BJ (cell line): ENCODE data around the gene SPSB4. TPM values are rescaled to one million over a fixed set of nuclear protein-coding genes. Genes with fewer than 3 reads are reported as not detected.

Experiments
- CTCF ChIA-PET: fragments of 350-600 bp; formaldehyde crosslinking; extraction: SDS; loops from one replicate; lab custom pipeline; 2021; ENCODE audit warnings: antibody characterized with exemption, inconsistent platforms; lab: Yijun Ruan, JAX
- POLR2A ChIA-PET: fragments of 300-600 bp; sonication (Branson Sonifier 250); formaldehyde crosslinking; extraction: SDS; loops from one replicate; lab custom pipeline; 2021; ENCODE audit warnings: antibody characterized with exemption; lab: Charles Lee
- DNase-seq: peaks from one replicate; pipeline ENCODE4 v3.0.0-alpha.2; 2011; ENCODE audit warnings: low read depth
- H3K27me3 ChIP-seq: 2 replicates; pipeline ENCODE4 v1.6.0; 2011; ENCODE audit warnings: low read length; ENCODE audit not compliant: control insufficient read depth, insufficient read depth
- H3K36me3 ChIP-seq: 2 replicates; pipeline ENCODE4 v1.5.1; 2011; ENCODE audit warnings: low read length; ENCODE audit not compliant: control insufficient read depth, insufficient read depth
- H3K4me3 ChIP-seq: 2 replicates; pipeline ENCODE4 v1.5.1; 2011; ENCODE audit warnings: low read depth, mild to moderate bottlenecking, control low read depth, low read length
- CTCF ChIP-seq: IDR thresholded peaks from 2 replicates; pipeline ENCODE4 v1.5.1; 2011; ENCODE audit warnings: low read depth, mild to moderate bottlenecking, control low read depth, inconsistent platforms, low read length, moderate library complexity; ENCODE audit not compliant: insufficient read depth
- polyA plus RNA-seq: library from polyadenylated mRNA; depleted of rRNA; stranded (reverse); fragments of >200 nt; gene quantifications from 2 replicates; pipeline ENCODE4 v1.2.3, GENCODE V29; 2011

Gene SPSB4
- polyA plus RNA-seq, 1 experiment, result not detected

GRCh38 chr3:141059816-141060215, 8.7 kb downstream of the SPSB4 start:
- no peak overlapping the region for H3K4me3 ChIP-seq
- H3K36me3 ChIP-seq, result no peaks in the 10 kb centered on the region
- no peak for DNase-seq
- ChIA-PET POLR2A (no interaction called here), CTCF (no interaction called here)
- no peak for TF ChIP-seq CTCF
- H3K27me3 ChIP-seq, result peaks cover 4% of the 10 kb centered on the region; the same call in 1 of the 2 replicates

- CTCF ChIA-PET, result no interaction called here
- no peak for TF ChIP-seq CTCF
- Histone ChIP-seq H3K36me3 (no peaks in the 10 kb centered on the region), H3K27me3 (peaks cover 3% of the 10 kb centered on the region; the same call in 1 of the 2 replicates), H3K4me3 (no peak overlapping the region)
- POLR2A ChIA-PET, result no interaction called here
- no peak for DNase-seq
These were observed 9.2 kb downstream of the SPSB4 start for GRCh38 chr3:141060327-141060726.

GRCh38 chr3:141063831-141064230, 12.7 kb downstream of the SPSB4 start:
- POLR2A ChIA-PET, result no interaction called here

GRCh38 chr3:141064255-141064926, 13.2 kb downstream of the SPSB4 start:
- ChIA-PET POLR2A (no interaction called here), CTCF (interaction anchor here (0.6 to 1.5 kb wide), 2 partner anchors 13 to 787 kb away, joined by 3 read pairs; no protein-coding TSS in a partner anchor)
- Histone ChIP-seq H3K4me3 (no peak overlapping the region), H3K36me3 (no peaks in the 10 kb centered on the region), H3K27me3 (peaks cover 1% of the 10 kb centered on the region; the same call in 1 of the 2 replicates)
- no peak for TF ChIP-seq CTCF
- no peak for DNase-seq

More at GRCh38 chr3:141063831-141064230, 12.7 kb downstream of the SPSB4 start:
- H3K27me3 ChIP-seq, result peaks cover 1% of the 10 kb centered on the region; the same call in 1 of the 2 replicates
- CTCF ChIA-PET, result interaction anchor here (0.6 to 1.5 kb wide), 2 partner anchors 13 to 786 kb away, joined by 3 read pairs; no protein-coding TSS in a partner anchor
- no peak overlapping the region for H3K4me3 ChIP-seq
- no peak for DNase-seq
- H3K36me3 ChIP-seq, result no peaks in the 10 kb centered on the region
- TF ChIP-seq CTCF, result no peak

- no peak for DNase-seq
- H3K4me3 ChIP-seq, result no peak overlapping the region
- POLR2A ChIA-PET, result no interaction called here
- TF ChIP-seq CTCF, result no peak
- CTCF ChIA-PET, result interaction anchor here (1.5 kb wide), 1 partner anchor 12 kb away, joined by 3 read pairs; no protein-coding TSS in a partner anchor
- H3K36me3 ChIP-seq, result no peaks in the 10 kb centered on the region
- H3K27me3 ChIP-seq, result peaks cover 1% of the 10 kb centered on the region; the same call in 1 of the 2 replicates
These were observed 14.1 kb downstream of the SPSB4 start for GRCh38 chr3:141065258-141065657.
